Progenitor cell of endocrine pancreas (in vitro differentiated cells): Measurements from ENCODE around the gene ZNF780B. TPM values are rescaled to one million over a fixed set of nuclear protein-coding genes. Genes with fewer than 3 reads are reported as not detected.
"Not testable (repeated sequence)": the region's sequence is repeated elsewhere in the genome, so short reads cannot be mapped to it uniquely, and the experiment has no call there.

ENCODE experiments used
- DNase-seq: peaks from one replicate; pipeline ENCODE4 v3.0.0; 2021; ENCODE audit warnings: low spot score; ENCODE audit not compliant: unreplicated experiment
- H3K27ac Mint-ChIP-seq: 2 replicates; pipeline ENCODE4 v1.8.0; 2021; ENCODE audit warnings: mild to moderate bottlenecking, moderate library complexity, mixed read lengths
- H3K27me3 Mint-ChIP-seq: 2 replicates; pipeline ENCODE4 v1.8.0; 2021; ENCODE audit warnings: mixed read lengths
- H3K36me3 Mint-ChIP-seq: 2 replicates; pipeline ENCODE4 v1.8.0; 2022; ENCODE audit warnings: mixed read lengths; ENCODE audit not compliant: insufficient read depth
- H3K4me1 Mint-ChIP-seq: 2 replicates; pipeline ENCODE4 v1.8.0; 2021; ENCODE audit warnings: low read depth, mixed read lengths
- H3K4me3 Mint-ChIP-seq: 2 replicates; pipeline ENCODE4 v1.8.0; 2021; ENCODE audit warnings: low read depth, mild to moderate bottlenecking, moderate library complexity, mixed read lengths
- H3K9me3 Mint-ChIP-seq: 2 replicates; pipeline ENCODE4 v1.8.0; 2021; ENCODE audit warnings: low read depth, mixed read lengths
- CTCF ChIP-seq: fragments of 200-600 bp; sonication (generic); IDR thresholded peaks from one replicate; pipeline ENCODE4 v1.5.0; 2021; ENCODE audit warnings: antibody characterized with exemption, mild to moderate bottlenecking; ENCODE audit not compliant: unreplicated experiment
- total RNA-seq: library from RNA; stranded (reverse); gene quantifications from 2 replicates; pipeline ENCODE4 v1.2.1, GENCODE V29; 2021

Gene ZNF780B
- total RNA-seq, 1 donor from 2014 or later, result 45.9 TPM

- peaks cover 48% of the 10 kb centered on the region for H3K9me3 Mint-ChIP-seq
- no peak overlapping the region for H3K27ac Mint-ChIP-seq
- H3K27me3 Mint-ChIP-seq, result no peaks in the 10 kb centered on the region
- no peak for TF ChIP-seq CTCF
- DNase-seq, result no peak
- H3K36me3 Mint-ChIP-seq, result peaks cover 30% of the 10 kb centered on the region
- H3K4me1 Mint-ChIP-seq, result peaks cover 14% of the 10 kb centered on the region
- peak overlapping the region; percentile 99 for H3K4me3 Mint-ChIP-seq
Observed at GRCh38 chr19:40057166-40057565, 1.1 kb upstream of the ZNF780B start.

- Mint-ChIP-seq H3K4me1 (peaks cover 14% of the 10 kb centered on the region), H3K36me3 (peaks cover 34% of the 10 kb centered on the region), H3K9me3 (peaks cover 52% of the 10 kb centered on the region), H3K27ac (peak overlapping the region; percentile 96), H3K4me3 (peak overlapping the region; percentile 99), H3K27me3 (no peaks in the 10 kb centered on the region)
- no peak for DNase-seq
- TF ChIP-seq CTCF, result no peak
Observed at GRCh38 chr19:40056505-40056904, 474 bp upstream of the ZNF780B start.

- DNase-seq, result no peak
- Mint-ChIP-seq H3K36me3 (peaks cover 44% of the 10 kb centered on the region), H3K9me3 (peaks cover 52% of the 10 kb centered on the region), H3K4me3 (peak overlapping the region; percentile 99), H3K27ac (no peak overlapping the region), H3K27me3 (no peaks in the 10 kb centered on the region), H3K4me1 (peaks cover 14% of the 10 kb centered on the region)
- no peak for TF ChIP-seq CTCF
Observed at GRCh38 chr19:40055049-40055448, 982 bp downstream of the ZNF780B start.

- peaks cover 48% of the 10 kb centered on the region for H3K9me3 Mint-ChIP-seq
- peaks cover 44% of the 10 kb centered on the region for H3K36me3 Mint-ChIP-seq
- peak overlapping the region; percentile 99 for H3K4me3 Mint-ChIP-seq
- no peak overlapping the region for H3K27ac Mint-ChIP-seq
- DNase-seq, result no peak
- no peaks in the 10 kb centered on the region for H3K27me3 Mint-ChIP-seq
- no peak for TF ChIP-seq CTCF
- H3K4me1 Mint-ChIP-seq, result peaks cover 14% of the 10 kb centered on the region
Observed at GRCh38 chr19:40054632-40055031, 1.4 kb downstream of the ZNF780B start.

GRCh38 chr19:40053491-40053890 lies 2.5 kb downstream of the ZNF780B start:
- Mint-ChIP-seq H3K27ac (no peak overlapping the region), H3K4me1 (peaks cover 14% of the 10 kb centered on the region), H3K9me3 (peaks cover 44% of the 10 kb centered on the region), H3K27me3 (no peaks in the 10 kb centered on the region), H3K36me3 (peaks cover 52% of the 10 kb centered on the region), H3K4me3 (peak overlapping the region; percentile 45)
- no peak for DNase-seq
- no peak for TF ChIP-seq CTCF

GRCh38 chr19:40041718-40042117 lies 14.3 kb downstream of the ZNF780B start:
- not testable (repeated sequence) for H3K4me3 Mint-ChIP-seq, H3K4me1 Mint-ChIP-seq, H3K27ac Mint-ChIP-seq, H3K27me3 Mint-ChIP-seq, DNase-seq
- peaks cover 48% of the 10 kb centered on the region for H3K9me3 Mint-ChIP-seq
- H3K36me3 Mint-ChIP-seq, result peaks cover 63% of the 10 kb centered on the region

- H3K4me3 Mint-ChIP-seq, DNase-seq, H3K4me1 Mint-ChIP-seq, H3K27me3 Mint-ChIP-seq, H3K27ac Mint-ChIP-seq: not testable (repeated sequence)
- Mint-ChIP-seq H3K9me3 (peaks cover 43% of the 10 kb centered on the region), H3K36me3 (peaks cover 62% of the 10 kb centered on the region)
Observed at GRCh38 chr19:40038047-40038446, 18.0 kb downstream of the ZNF780B start.
